Endothelial cell of umbilical vein (primary cell): ENCODE data around the gene DPYSL4. TPM values are rescaled to one million over a fixed set of nuclear protein-coding genes. Genes with fewer than 3 reads are reported as not detected.

ENCODE experiments used
- BruUV-seq: library from RNA; stranded (reverse); fragments of 400-500 nt; replicated peaks from 2 replicates; lab custom pipeline; 2021; lab: Mats Ljungman, UMichigan
- CTCF ChIA-PET: fragments of 300-600, 350-600 bp; sonication (Branson Sonifier 250); formaldehyde crosslinking; loops from one replicate; lab custom pipeline; 2021; ENCODE audit warnings: antibody characterized with exemption, inconsistent platforms; lab: Charles Lee
- POLR2A ChIA-PET: fragments of 300-600, 350-600 bp; sonication (Branson Sonifier 250); formaldehyde crosslinking; loops from one replicate; lab custom pipeline; 2021; ENCODE audit warnings: antibody characterized with exemption, inconsistent platforms; lab: Charles Lee
- DNase-seq: peaks from one replicate; pipeline ENCODE4 v3.0.0-alpha.2; 2011; ENCODE audit warnings: low read depth, low spot score
- FAIRE-seq: peaks from 2 replicates; lab custom pipeline; 2011; peaks lifted over from hg19 to GRCh38; lab: Jason Lieb, UNC
- H2AFZ ChIP-seq: 2 replicates; pipeline ENCODE4 v1.6.0; 2012; ENCODE audit warnings: low read depth, low read length, control low read depth, inconsistent platforms
- H3K27ac ChIP-seq: 2 replicates; pipeline ENCODE4 v1.5.1; 2011; ENCODE audit warnings: low read depth, mild to moderate bottlenecking, control low read depth, low read length, moderate library complexity; ENCODE audit not compliant: insufficient read depth
- H3K27me3 ChIP-seq, 2 experiments: 2 replicates each; pipeline versions ENCODE4 v1.6.0 to v1.6.1; 2011; ENCODE audit warnings: low read length in 2 of 2, mixed read lengths in 1 of 2; ENCODE audit not compliant: control insufficient read depth in 2 of 2, insufficient read depth in 2 of 2
- H3K36me3 ChIP-seq, 2 experiments: 2 replicates in 1 of 2; 3 replicates in 1 of 2; pipeline ENCODE4 v1.5.1; 2011; ENCODE audit warnings: low read length in 2 of 2, mild to moderate bottlenecking in 1 of 2, moderate library complexity in 1 of 2; ENCODE audit not compliant: control insufficient read depth in 2 of 2, insufficient read depth in 2 of 2; ENCODE audit errors: extremely low read depth in 1 of 2
- H3K4me1 ChIP-seq: 3 replicates; pipeline ENCODE4 v1.5.1; 2011; ENCODE audit warnings: mild to moderate bottlenecking, low read length; ENCODE audit not compliant: control insufficient read depth, insufficient read depth; ENCODE audit errors: extremely low read depth
- H3K4me2 ChIP-seq: 2 replicates; pipeline ENCODE4 v1.6.1; 2011; ENCODE audit warnings: low read length, control low read depth, mixed read lengths; ENCODE audit not compliant: insufficient read depth
- H3K4me3 ChIP-seq, 3 experiments: fragments of 200-600 bp in 1 of 3; sonication (generic), shearing (Covaris generic) in 1 of 3; replicated peaks in 1 of 3; 2 replicates each; pipeline ENCODE4 v1.5.1; 2011 to 2016; ENCODE audit warnings: control low read depth in 3 of 3, low read length in 3 of 3, mild to moderate bottlenecking in 2 of 3, inconsistent platforms in 1 of 3, low read depth in 1 of 3, moderate library complexity in 1 of 3; ENCODE audit not compliant: insufficient read depth in 1 of 3
- H3K79me2 ChIP-seq: 2 replicates; pipeline ENCODE4 v1.6.0; 2012; ENCODE audit warnings: low read length, inconsistent platforms; ENCODE audit not compliant: control insufficient read depth, insufficient read depth
- H3K9ac ChIP-seq: replicated peaks from 2 replicates; pipeline ENCODE3; 2011; ENCODE audit warnings: low read length, control low read depth; ENCODE audit not compliant: insufficient read depth; ENCODE audit errors: extremely low read depth
- H3K9me1 ChIP-seq: replicated peaks from 3 replicates; pipeline ENCODE4 v1.6.0; 2011; ENCODE audit warnings: mild to moderate bottlenecking, low read length; ENCODE audit not compliant: control insufficient read depth, insufficient read depth; ENCODE audit errors: extremely low read depth
- H3K9me3 ChIP-seq: replicated peaks from 2 replicates; pipeline ENCODE4 v1.5.1; 2012; ENCODE audit warnings: low read length, inconsistent platforms; ENCODE audit not compliant: control insufficient read depth, insufficient read depth
- H4K20me1 ChIP-seq: replicated peaks from 2 replicates; pipeline ENCODE3; 2011; ENCODE audit warnings: mild to moderate bottlenecking, low read length; ENCODE audit not compliant: control insufficient read depth, insufficient read depth; ENCODE audit errors: extremely low read depth
- EZH2 ChIP-seq: IDR thresholded peaks from 2 replicates; pipeline ENCODE4 v1.6.1; 2012; ENCODE audit warnings: borderline replicate concordance, low read depth, mild to moderate bottlenecking, moderate library complexity, low read length, inconsistent platforms; ENCODE audit not compliant: severe bottlenecking
- FOS ChIP-seq: IDR thresholded peaks from 2 replicates; pipeline ENCODE4 v1.6.1; 2011; ENCODE audit warnings: mild to moderate bottlenecking, low read length, moderate library complexity, borderline replicate concordance; ENCODE audit not compliant: insufficient read depth
- GATA2 ChIP-seq: IDR thresholded peaks from 2 replicates; pipeline ENCODE4 v1.7.0; 2011; ENCODE audit warnings: low read depth, mild to moderate bottlenecking, moderate library complexity, mixed read lengths, low read length; ENCODE audit not compliant: insufficient read length, insufficient read depth
- JUN ChIP-seq: IDR thresholded peaks from 2 replicates; pipeline ENCODE4 v1.6.1; 2011; ENCODE audit warnings: borderline replicate concordance, low read depth; ENCODE audit not compliant: insufficient read length, insufficient read depth
- MAX ChIP-seq: IDR thresholded peaks from 2 replicates; pipeline ENCODE4 v1.6.1; 2011; ENCODE audit not compliant: insufficient read depth, insufficient read length
- MYC ChIP-seq: IDR thresholded peaks from one replicate; pipeline ENCODE4 v1.6.1; 2011; ENCODE audit warnings: mild to moderate bottlenecking, low read depth, low read length
- POLR2A ChIP-seq: IDR thresholded peaks from 2 replicates; pipeline ENCODE4 v1.6.1; 2012; ENCODE audit warnings: low read depth, mild to moderate bottlenecking, control low read depth, low read length
- POLR2AphosphoS5 ChIP-seq: IDR thresholded peaks from 2 replicates; pipeline ENCODE4 v1.6.1; 2012; ENCODE audit warnings: low read depth, mild to moderate bottlenecking, control low read depth, low read length, moderate library complexity; ENCODE audit not compliant: insufficient read depth
- dilution Hi-C: fragments of 300-500 bp; cut with MboI; formaldehyde crosslinking; loops from one replicate; pipeline ENCODE4 v1.15.0; 2019; ENCODE audit warnings: low sequenced_read_pairs; ENCODE audit not compliant: extremely low pct_ligation_motif_present
- intact Hi-C: fragments of 100-400 bp; cut with micrococcal nuclease; formaldehyde crosslinking; loops from one replicate; pipeline ENCODE4 v1.10.0; 2022
- polyA plus RNA-seq, 4 experiments: library from polyadenylated mRNA; depleted of rRNA in 3 of 4; stranded (reverse) in 3 of 4; unstranded in 1 of 4; fragments of >200 nt; gene quantifications; 2 replicates each; pipeline versions ENCODE4 v1.2.1 to v1.2.3, GENCODE V29; 2011 to 2012; ENCODE audit warnings: missing spikeins in 1 of 4
- total RNA-seq: library from RNA; stranded (reverse); gene quantifications from 2 replicates; pipeline ENCODE4 v1.2.3, GENCODE V29; 2021
- TF ChIP-seq, protein P1 (sequence below), 2 donors: IDR thresholded peaks; 1 replicate in 1 of 2; 2 replicates in 1 of 2; pipeline ENCODE4 v1.5.1; 2011; ENCODE audit warnings: low read length in 2 of 2, mild to moderate bottlenecking in 2 of 2, moderate library complexity in 2 of 2, control low read depth in 1 of 2, inconsistent platforms in 1 of 2, low read depth in 1 of 2; ENCODE audit not compliant: insufficient read depth in 1 of 2; ENCODE audit errors: extremely low read depth in 1 of 2

Gene DPYSL4
- total and polyA plus RNA-seq, 2 donors (not counting 3 experiments of a cell fraction or from before 2014, with no cell fraction given) = 27.1 to 60.0 TPM

DNA sequence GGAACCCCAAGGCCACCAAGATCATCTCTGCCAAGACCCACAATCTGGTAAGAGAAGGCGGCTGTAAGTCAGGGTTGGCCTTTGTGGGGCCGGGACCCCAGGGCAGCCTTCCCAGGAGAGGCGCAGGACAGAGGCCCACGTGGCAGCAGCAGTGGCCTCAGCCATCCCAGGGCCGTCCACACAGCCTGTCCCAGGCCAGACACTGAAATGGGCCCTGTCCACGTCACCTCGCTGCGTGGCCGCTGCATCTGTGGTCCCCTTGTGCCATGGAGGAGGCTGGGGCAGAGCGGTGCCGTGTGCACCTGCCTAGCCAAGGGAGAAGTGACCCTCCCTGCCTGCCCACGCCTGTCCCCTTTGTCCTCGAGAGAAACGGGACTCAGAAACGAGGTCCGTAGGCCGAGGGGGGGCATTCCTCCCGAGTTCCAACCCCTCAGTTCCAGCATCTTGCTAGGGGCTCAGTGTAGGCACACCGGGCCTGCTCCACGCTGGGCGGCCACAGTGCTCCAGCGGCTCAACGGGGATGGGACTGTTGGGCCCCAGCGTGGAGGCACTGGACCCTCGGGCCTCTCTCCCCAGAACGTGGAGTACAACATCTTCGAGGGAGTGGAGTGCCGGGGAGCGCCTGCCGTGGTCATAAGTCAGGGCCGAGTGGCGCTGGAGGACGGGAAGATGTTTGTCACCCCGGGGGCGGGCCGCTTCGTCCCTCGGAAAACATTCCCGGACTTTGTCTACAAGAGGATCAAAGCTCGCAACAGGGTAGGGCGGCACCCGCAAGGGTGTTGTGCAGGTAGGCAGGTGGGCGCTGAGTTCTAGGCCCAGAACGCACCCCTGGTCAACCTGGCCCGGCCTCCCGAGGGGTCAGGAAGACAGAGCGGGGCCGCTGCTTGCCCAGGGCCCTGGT lies 15.6 kb downstream of the DPYSL4 start:
- no peaks in the 10 kb centered on the region for H4K20me1 ChIP-seq
- dilution Hi-C loops = no loop called here
- no peak overlapping the region for H3K4me3 ChIP-seq
- H3K36me3 ChIP-seq = no peaks in the 10 kb centered on the region
- H3K9ac ChIP-seq = no peak overlapping the region
- no peaks in the 10 kb centered on the region for H3K9me3 ChIP-seq
- H3K4me1 ChIP-seq = no peaks in the 10 kb centered on the region
- TF ChIP-seq FOS = no peak
- TF ChIP-seq GATA2 = no peak
- no peak for TF ChIP-seq MAX
- TF ChIP-seq, protein P1, sequence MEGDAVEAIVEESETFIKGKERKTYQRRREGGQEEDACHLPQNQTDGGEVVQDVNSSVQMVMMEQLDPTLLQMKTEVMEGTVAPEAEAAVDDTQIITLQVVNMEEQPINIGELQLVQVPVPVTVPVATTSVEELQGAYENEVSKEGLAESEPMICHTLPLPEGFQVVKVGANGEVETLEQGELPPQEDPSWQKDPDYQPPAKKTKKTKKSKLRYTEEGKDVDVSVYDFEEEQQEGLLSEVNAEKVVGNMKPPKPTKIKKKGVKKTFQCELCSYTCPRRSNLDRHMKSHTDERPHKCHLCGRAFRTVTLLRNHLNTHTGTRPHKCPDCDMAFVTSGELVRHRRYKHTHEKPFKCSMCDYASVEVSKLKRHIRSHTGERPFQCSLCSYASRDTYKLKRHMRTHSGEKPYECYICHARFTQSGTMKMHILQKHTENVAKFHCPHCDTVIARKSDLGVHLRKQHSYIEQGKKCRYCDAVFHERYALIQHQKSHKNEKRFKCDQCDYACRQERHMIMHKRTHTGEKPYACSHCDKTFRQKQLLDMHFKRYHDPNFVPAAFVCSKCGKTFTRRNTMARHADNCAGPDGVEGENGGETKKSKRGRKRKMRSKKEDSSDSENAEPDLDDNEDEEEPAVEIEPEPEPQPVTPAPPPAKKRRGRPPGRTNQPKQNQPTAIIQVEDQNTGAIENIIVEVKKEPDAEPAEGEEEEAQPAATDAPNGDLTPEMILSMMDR (IDR thresholded peaks at IDR 0.05; ENCODE audit: extremely low read depth in 1 of 2, insufficient read depth in 1 of 2, low read depth in 1 of 2, low read length in 2 of 2) = no peak
- TF ChIP-seq EZH2 = no peak
- no peak for TF ChIP-seq JUN
- no peak for TF ChIP-seq POLR2A
- TF ChIP-seq POLR2AphosphoS5 = no peak
- no peak for TF ChIP-seq MYC
- no peak for DNase-seq
- no peak overlapping the region for H2AFZ ChIP-seq
- no peaks in the 10 kb centered on the region for H3K27me3 ChIP-seq
- H3K4me2 ChIP-seq = no peak overlapping the region
- H3K27ac ChIP-seq = no peak overlapping the region
- no peak for FAIRE-seq
- ChIA-PET CTCF (no interaction called here), POLR2A (no interaction called here)
- no peaks in the 10 kb centered on the region for H3K9me1 ChIP-seq
- BruUV-seq = no TSS peak
- H3K79me2 ChIP-seq = no peaks in the 10 kb centered on the region
- intact Hi-C loops = no loop called here
